Esophagus squamous epithelium (tissue), 5 donors: ENCODE data around the gene FYCO1. TPM values are rescaled to one million over a fixed set of nuclear protein-coding genes. Genes with fewer than 3 reads are reported as not detected.

Experiments
- DNase-seq: peaks from one replicate; lab custom pipeline; 2025; lab: John Stamatoyannopoulos, UW
- H3K27ac ChIP-seq, 4 donors: fragments of 200-600 bp; sonication (generic); one replicate each; pipeline ENCODE4 v1.5.1; 2016 to 2019; ENCODE audit warnings: mild to moderate bottlenecking in 1 of 4
- H3K27me3 ChIP-seq, 4 donors: fragments of 200-600 bp; sonication (generic); 1 replicate in 3 of 4; 2 replicates in 1 of 4; pipeline versions ENCODE4 v1.5.1 to v1.6.0; 2017 to 2021; ENCODE audit warnings: antibody characterized with exemption in 1 of 4
- H3K36me3 ChIP-seq, 3 donors: fragments of 200-600 bp; sonication (generic); one replicate each; pipeline ENCODE4 v1.5.1; 2016 to 2019
- H3K4me1 ChIP-seq, 3 donors: fragments of 200-600 bp; sonication (generic); one replicate each; pipeline ENCODE4 v1.5.1; 2017 to 2019
- H3K4me3 ChIP-seq, 4 donors: fragments of 200-600 bp; sonication (generic); 1 replicate in 3 of 4; 2 replicates in 1 of 4; pipeline ENCODE4 v1.5.1; 2016 to 2019; ENCODE audit warnings: mild to moderate bottlenecking in 2 of 4, moderate library complexity in 1 of 4
- H3K9me3 ChIP-seq, 3 donors: fragments of 200-600 bp; sonication (generic); one replicate each; pipeline ENCODE4 v1.5.1; 2016 to 2019
- CTCF ChIP-seq, 6 experiments: fragments of 450-650 bp in 4 of 6; fragments of 200-600 bp in 2 of 6; sonication (generic) in 2 of 6; IDR thresholded peaks; one replicate each; pipeline ENCODE4 v1.5.1; 2016 to 2019; ENCODE audit warnings: antibody characterized with exemption in 6 of 6, mild to moderate bottlenecking in 4 of 6, moderate library complexity in 4 of 6
- POLR2A ChIP-seq, 4 donors: fragments of 450-650 bp; IDR thresholded peaks; one replicate each; pipeline ENCODE4 v1.6.1; 2017; ENCODE audit warnings: antibody characterized with exemption in 4 of 4, mild to moderate bottlenecking in 4 of 4, moderate library complexity in 3 of 4
- WGBS, 2 donors: methylation state at CpG; one replicate each; pipeline ENCODE4 v1.1.5; 2018; 5-methylcytosine and 5-hydroxymethylcytosine counted together
- intact Hi-C: fragments of 100-400 bp; cut with DNase I; formaldehyde crosslinking; loops from one replicate; pipeline ENCODE4 v1.15.0; 2022
- total RNA-seq, 4 donors: library from RNA; depleted of rRNA; stranded (reverse); fragments of >200 nt; gene quantifications; one replicate each; pipeline ENCODE4 v1.1.0, GENCODE V29; 2016
- donor health status: DM: yes; HTN: yes; CAD: no.

FYCO1 gene
- total RNA-seq, 4 donors from 2014 or later: 17.8 to 33.3 (median 25.0) TPM

- WGBS, 2 donors: 91 to 100% methylated on average over 3 to 6 of the region's 7 CpGs
- TF ChIP-seq POLR2A (IDR thresholded peaks at IDR 0.05): no peak
- no peak for TF ChIP-seq CTCF (IDR thresholded peaks at IDR 0.05)
- no peak for DNase-seq
- intact Hi-C loops: no loop called here
- Histone ChIP-seq H3K36me3 (peaks cover 0 to 25% (median 0%) of the 10 kb centered on the region in 3 donors), H3K27me3 (no peaks in the 10 kb centered on the region), H3K9me3 (no peaks in the 10 kb centered on the region), H3K4me3 (no peak overlapping the region), H3K4me1 (peaks cover 0 to 29% (median 12%) of the 10 kb centered on the region in 3 donors), H3K27ac (no peak overlapping the region)
Measured at GRCh38 chr3:45914362-45915058, 81.1 kb downstream of the FYCO1 start.

DNA sequence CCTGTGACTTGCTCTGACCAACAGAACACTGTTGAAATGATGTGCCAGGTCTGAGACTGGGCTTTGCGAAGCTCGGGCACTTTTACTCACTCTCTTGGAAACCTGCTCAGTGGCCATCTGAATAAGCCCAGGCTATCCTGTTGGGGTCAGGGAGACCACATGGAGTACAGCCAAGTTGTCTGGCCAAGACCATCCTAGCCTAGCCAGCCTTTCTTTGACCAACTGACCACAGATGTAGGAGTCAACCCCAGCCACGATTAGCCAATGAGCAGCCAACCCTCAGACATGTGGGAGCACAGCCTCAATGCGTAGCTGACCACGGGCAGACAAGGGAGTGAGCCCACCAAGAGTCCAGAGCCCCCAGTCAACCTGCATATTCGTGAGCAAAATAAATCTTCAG is 83.2 kb downstream of the FYCO1 start:
- no peaks in the 10 kb centered on the region for H3K27me3 ChIP-seq
- no peak overlapping the region for H3K4me3 ChIP-seq
- no peak for DNase-seq
- 91 to 95% methylated on average over 3 to 6 of the region's 6 CpGs for WGBS, 2 donors
- H3K27ac ChIP-seq: no peak overlapping the region
- peaks cover 0 to 4% (median 0%) of the 10 kb centered on the region in 3 donors for H3K36me3 ChIP-seq
- TF ChIP-seq POLR2A (IDR thresholded peaks at IDR 0.05) (no peak), CTCF (IDR thresholded peaks at IDR 0.05) (no peak)
- H3K9me3 ChIP-seq: no peaks in the 10 kb centered on the region
- H3K4me1 ChIP-seq: peaks cover 0 to 25% (median 12%) of the 10 kb centered on the region in 3 donors
- intact Hi-C loops: no loop called here

DNA sequence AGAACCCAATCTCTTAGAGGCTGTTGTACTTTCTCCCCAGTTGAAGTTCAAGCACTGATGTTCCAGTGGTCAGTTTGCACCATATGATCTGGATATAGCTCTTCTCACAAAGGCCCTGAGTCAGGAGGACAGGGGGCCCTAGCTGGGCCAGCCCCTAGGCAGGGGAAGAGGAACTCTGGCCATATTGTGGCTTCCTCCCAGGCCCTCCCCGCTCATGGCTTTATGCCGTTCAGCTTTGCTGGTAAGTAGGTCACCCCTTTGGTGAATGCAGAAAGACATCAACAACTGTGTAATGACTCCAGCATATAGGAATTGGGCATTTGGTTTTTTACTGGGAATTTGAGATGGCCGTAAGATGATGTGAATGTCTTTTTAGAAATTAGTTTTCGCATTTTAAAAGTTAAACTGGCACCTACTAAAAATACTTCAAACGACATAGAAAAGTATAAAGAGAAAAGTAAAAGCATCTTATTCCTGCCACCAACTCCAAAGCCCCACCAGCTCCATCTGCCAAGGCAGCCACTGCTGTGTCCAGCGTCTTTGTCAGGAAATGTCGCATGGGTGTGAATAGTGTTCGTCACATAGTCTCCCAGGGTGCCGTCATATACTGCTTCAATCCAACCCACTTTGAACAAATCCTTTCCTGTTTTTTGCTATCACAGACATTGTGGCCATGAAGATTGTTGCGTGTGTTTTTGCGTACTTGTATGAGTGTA is 84.0 kb downstream of the FYCO1 start:
- TF ChIP-seq POLR2A (IDR thresholded peaks at IDR 0.05) (no peak), CTCF (IDR thresholded peaks at IDR 0.05) (no peak)
- no peak for DNase-seq
- H3K27ac ChIP-seq: no peak overlapping the region
- 84 to 95% methylated on average over 9 to 11 of the region's 11 CpGs for WGBS, 2 donors
- H3K36me3 ChIP-seq: no peaks in the 10 kb centered on the region
- peaks cover 0 to 21% (median 12%) of the 10 kb centered on the region in 3 donors for H3K4me1 ChIP-seq
- H3K27me3 ChIP-seq: no peaks in the 10 kb centered on the region
- H3K4me3 ChIP-seq: no peak overlapping the region
- intact Hi-C loops: no loop called here
- no peaks in the 10 kb centered on the region for H3K9me3 ChIP-seq

- H3K9me3 ChIP-seq: no peaks in the 10 kb centered on the region
- H3K27ac ChIP-seq: no peak overlapping the region
- H3K27me3 ChIP-seq: no peaks in the 10 kb centered on the region
- DNase-seq: no peak
- peaks cover 0 to 13% (median 7%) of the 10 kb centered on the region in 3 donors for H3K4me1 ChIP-seq
- no peak for TF ChIP-seq POLR2A (IDR thresholded peaks at IDR 0.05)
- no peak for TF ChIP-seq CTCF (IDR thresholded peaks at IDR 0.05)
- 63 to 71% methylated on average over 3 to 4 of the region's 4 CpGs for WGBS, 2 donors
- H3K4me3 ChIP-seq: no peak overlapping the region
- intact Hi-C loops: no loop called here
- H3K36me3 ChIP-seq: no peaks in the 10 kb centered on the region
Measured at GRCh38 chr3:45910892-45911291, 84.7 kb downstream of the FYCO1 start.

DNA sequence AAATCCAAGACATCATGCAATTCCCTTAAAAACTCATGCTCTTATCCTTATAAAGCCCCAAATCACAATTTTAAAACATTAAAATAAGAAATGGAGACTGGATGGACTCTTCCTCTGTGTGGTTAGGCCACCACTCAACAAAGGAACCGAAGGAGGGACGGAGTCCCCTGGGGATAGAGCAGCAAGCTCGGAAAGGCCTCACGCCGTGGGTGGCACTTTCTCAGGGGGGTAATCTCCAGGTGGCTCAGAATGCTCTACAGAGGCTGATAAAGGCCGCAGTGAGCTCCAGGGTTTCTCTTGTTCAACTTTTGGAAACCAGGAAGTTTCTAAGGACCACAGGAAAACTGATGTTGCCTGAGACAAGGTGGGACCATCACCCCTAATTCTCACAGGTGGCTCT is 86.1 kb downstream of the FYCO1 start:
- Histone ChIP-seq H3K9me3 (no peaks in the 10 kb centered on the region), H3K4me3 (no peak overlapping the region), H3K4me1 (peaks cover 0 to 4% (median 0%) of the 10 kb centered on the region in 3 donors), H3K27ac (no peak overlapping the region), H3K27me3 (no peaks in the 10 kb centered on the region), H3K36me3 (no peaks in the 10 kb centered on the region)
- WGBS, 2 donors: 77 to 96% methylated on average over 6 of the region's 6 CpGs
- TF ChIP-seq POLR2A (IDR thresholded peaks at IDR 0.05) (no peak), CTCF (IDR thresholded peaks at IDR 0.05) (no peak)
- intact Hi-C loops: no loop called here
- no peak for DNase-seq
